ENCODE measurements around the gene IFITM10. TPM values are rescaled to one million over a fixed set of nuclear protein-coding genes. Genes with fewer than 3 reads are reported as not detected.
A peak's percentile ranks its signal among the peaks of the same experiment; 100 is the strongest.

Gene IFITM10
- total and polyA plus RNA-seq, 7 experiments from 2014 or later, result 1.4 to 16.0 (median 2.1) TPM; not detected in 2

- peaks cover 0 to 2% (median 0%) of the 10 kb centered on the region in 11 donors for H3K9me3 Mint-ChIP-seq
- no peaks in the 10 kb centered on the region for H3K36me3 Mint-ChIP-seq
- Histone ChIP-seq H3K4me3 (ENCODE audit: low read length) (no peak overlapping the region), H3K27ac (ENCODE audit: low read depth, low read length) (no peak overlapping the region), H3K36me3 (ENCODE audit: control insufficient read depth in 2 of 3, insufficient read depth in 3 of 3, low read length in 3 of 3) (no peaks in the 10 kb centered on the region), H3K9me3 (ENCODE audit: control insufficient read depth in 2 of 3, low read length in 3 of 3) (no peaks in the 10 kb centered on the region), H3K27me3 (ENCODE audit: control insufficient read depth in 2 of 2, insufficient read depth in 2 of 2, low read length in 2 of 2) (no peaks in the 10 kb centered on the region), H3K4me1 (ENCODE audit: control insufficient read depth in 2 of 2, insufficient read depth in 2 of 2, low read length in 2 of 2) (no peaks in the 10 kb centered on the region)
- DNase-seq (no peak), ATAC-seq (no peak)
- peaks cover 0 to 29% (median 3%) of the 10 kb centered on the region in 7 donors for H3K4me1 Mint-ChIP-seq
- H3K4me3 Mint-ChIP-seq, result no peak overlapping the region
- POLR2A ChIA-PET, result no interaction called here
- H3K27me3 Mint-ChIP-seq, result peaks cover 0 to 16% (median 5%) of the 10 kb centered on the region in 5 donors
- CTCF ChIA-PET, result interaction anchor here (1.0 kb wide), 1 partner anchor 84 kb away, joined by 4 read pairs; no protein-coding TSS in a partner anchor
- intact Hi-C loops (cut with micrococcal nuclease), result no loop called here
- H3K27ac Mint-ChIP-seq, result no peak overlapping the region
Observed at GRCh38 chr11:1778141-1778911, 27.9 kb upstream of the IFITM10 start.

DNA sequence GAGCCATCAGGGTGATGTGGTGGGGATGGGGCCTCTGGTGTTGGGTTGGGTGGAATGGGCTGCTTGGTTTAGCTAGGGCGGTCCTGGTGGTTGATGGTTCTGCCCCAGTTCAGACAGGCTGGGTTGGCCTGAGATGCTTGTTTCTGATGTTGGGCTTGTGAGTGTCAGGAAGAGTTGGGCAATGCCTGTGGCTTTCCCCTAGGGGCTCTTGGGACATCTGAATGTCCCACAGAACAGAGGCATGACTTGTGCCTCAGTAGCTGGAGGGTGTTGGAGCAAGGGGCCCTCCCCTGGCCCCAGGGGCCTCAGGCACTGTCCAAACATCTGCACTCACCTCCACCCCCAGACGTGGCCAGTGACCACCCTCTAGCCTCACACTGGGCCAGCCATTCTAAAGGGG is 27.3 kb upstream of the IFITM10 start:
- CTCF ChIA-PET, result interaction anchor here (1.0 kb wide), 1 partner anchor 84 kb away, joined by 4 read pairs; no protein-coding TSS in a partner anchor
- ATAC-seq (peak; percentile 54), DNase-seq (no peak)
- Histone ChIP-seq H3K4me3 (ENCODE audit: low read length) (no peak overlapping the region), H3K27me3 (ENCODE audit: control insufficient read depth in 2 of 2, insufficient read depth in 2 of 2, low read length in 2 of 2) (no peaks in the 10 kb centered on the region), H3K4me1 (ENCODE audit: control insufficient read depth in 2 of 2, insufficient read depth in 2 of 2, low read length in 2 of 2) (peaks cover under 1% of the 10 kb centered on the region in 2 donors), H3K27ac (ENCODE audit: low read depth, low read length) (no peak overlapping the region), H3K36me3 (ENCODE audit: control insufficient read depth in 2 of 3, insufficient read depth in 3 of 3, low read length in 3 of 3) (no peaks in the 10 kb centered on the region), H3K9me3 (ENCODE audit: control insufficient read depth in 2 of 3, low read length in 3 of 3) (no peaks in the 10 kb centered on the region)
- Mint-ChIP-seq H3K9me3 (peaks cover 0 to 2% (median 0%) of the 10 kb centered on the region in 11 donors), H3K27ac (no peak overlapping the region), H3K4me1 (peaks cover 0 to 31% (median 5%) of the 10 kb centered on the region in 7 donors), H3K36me3 (no peaks in the 10 kb centered on the region), H3K4me3 (peak overlapping the region in 1 of 10 donors; percentile 20), H3K27me3 (peaks cover 0 to 16% (median 5%) of the 10 kb centered on the region in 5 donors)
- intact Hi-C loops (cut with micrococcal nuclease), result no loop called here
- POLR2A ChIA-PET, result no interaction called here

DNA sequence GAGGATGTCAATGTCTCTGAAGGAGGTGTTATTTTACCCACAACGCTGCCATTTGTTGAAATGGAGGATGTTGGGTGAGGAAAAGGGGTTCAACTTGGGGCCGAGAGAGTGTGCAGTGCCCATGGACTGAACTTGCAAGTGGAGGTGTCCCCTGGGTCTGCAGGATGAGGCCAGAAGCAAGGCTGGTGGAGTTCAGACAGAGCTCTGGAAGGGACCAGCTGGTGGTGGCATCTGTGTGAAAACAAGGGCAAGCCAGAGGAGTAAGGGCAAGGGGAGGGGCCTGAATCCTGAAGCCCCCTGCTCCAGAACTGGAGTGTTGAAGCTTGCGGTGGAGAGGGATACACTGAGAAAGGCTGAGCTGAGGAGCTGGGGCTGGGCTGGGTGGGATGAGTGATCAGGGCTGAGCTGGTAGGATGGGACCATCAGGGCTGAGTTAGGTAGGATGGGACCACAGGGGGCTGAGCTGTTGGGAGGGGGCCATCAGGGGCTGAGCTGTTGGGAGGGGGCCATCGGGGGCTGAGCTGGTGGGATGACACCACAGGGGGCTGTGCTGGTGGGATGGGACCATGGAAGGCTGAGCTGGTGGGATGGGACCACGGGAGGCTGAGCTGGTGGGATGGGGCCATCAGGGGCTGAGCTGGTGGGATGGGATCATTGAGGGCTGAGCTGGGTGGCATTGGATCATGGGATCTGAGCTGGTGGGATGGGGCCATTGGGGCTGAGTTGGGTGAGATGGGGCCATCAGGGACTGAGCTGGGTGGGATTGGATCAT is 26.7 kb upstream of the IFITM10 start:
- peaks cover 0 to 16% (median 5%) of the 10 kb centered on the region in 5 donors for H3K27me3 Mint-ChIP-seq
- Histone ChIP-seq H3K9me3 (ENCODE audit: control insufficient read depth in 2 of 3, low read length in 3 of 3) (no peaks in the 10 kb centered on the region), H3K4me3 (ENCODE audit: low read length) (no peak overlapping the region), H3K4me1 (ENCODE audit: control insufficient read depth in 2 of 2, insufficient read depth in 2 of 2, low read length in 2 of 2) (peaks cover 6% of the 10 kb centered on the region in 2 donors), H3K27me3 (ENCODE audit: control insufficient read depth in 2 of 2, insufficient read depth in 2 of 2, low read length in 2 of 2) (no peaks in the 10 kb centered on the region), H3K36me3 (ENCODE audit: control insufficient read depth in 2 of 3, insufficient read depth in 3 of 3, low read length in 3 of 3) (no peaks in the 10 kb centered on the region), H3K27ac (ENCODE audit: low read depth, low read length) (no peak overlapping the region)
- H3K4me3 Mint-ChIP-seq, result peak overlapping the region in 1 of 10 donors; percentile 20
- ATAC-seq (no peak), DNase-seq (no peak)
- peak overlapping the region in 1 of 9 donors; percentile 59 for H3K27ac Mint-ChIP-seq
- H3K4me1 Mint-ChIP-seq, result peaks cover 4 to 34% (median 9%) of the 10 kb centered on the region in 7 donors
- CTCF ChIA-PET, result interaction anchor here (0.6 to 1.0 kb wide), 2 partner anchors 80 to 83 kb away, joined by 4 to 5 read pairs; partner anchors contain the start of gene KRTAP5-6
- intact Hi-C loops (cut with micrococcal nuclease), result no loop called here
- H3K36me3 Mint-ChIP-seq, result no peaks in the 10 kb centered on the region
- POLR2A ChIA-PET, result no interaction called here
- H3K9me3 Mint-ChIP-seq, result peaks cover 0 to 2% (median 0%) of the 10 kb centered on the region in 11 donors

GRCh38 chr11:1776331-1776851 is 26.0 kb upstream of the IFITM10 start:
- Mint-ChIP-seq H3K27me3 (peaks cover 0 to 16% (median 5%) of the 10 kb centered on the region in 5 donors), H3K9me3 (peaks cover 0 to 2% (median 0%) of the 10 kb centered on the region in 11 donors), H3K36me3 (no peaks in the 10 kb centered on the region), H3K27ac (no peak overlapping the region), H3K4me1 (peaks cover 9 to 33% (median 13%) of the 10 kb centered on the region in 7 donors), H3K4me3 (no peak overlapping the region)
- no peak for ATAC-seq
- Histone ChIP-seq H3K9me3 (ENCODE audit: control insufficient read depth in 2 of 3, low read length in 3 of 3) (no peaks in the 10 kb centered on the region), H3K27me3 (ENCODE audit: control insufficient read depth in 2 of 2, insufficient read depth in 2 of 2, low read length in 2 of 2) (no peaks in the 10 kb centered on the region), H3K4me3 (ENCODE audit: low read length) (no peak overlapping the region), H3K36me3 (ENCODE audit: control insufficient read depth in 2 of 3, insufficient read depth in 3 of 3, low read length in 3 of 3) (no peaks in the 10 kb centered on the region), H3K4me1 (ENCODE audit: control insufficient read depth in 2 of 2, insufficient read depth in 2 of 2, low read length in 2 of 2) (peaks cover 6 to 10% of the 10 kb centered on the region in 2 donors), H3K27ac (ENCODE audit: low read depth, low read length) (no peak overlapping the region)
- POLR2A ChIA-PET, result no interaction called here
- CTCF ChIA-PET, result interaction anchor here (0.6 kb wide), 1 partner anchor 79 kb away, joined by 5 read pairs; the partner anchor contains the start of gene KRTAP5-6
- intact Hi-C loops (cut with micrococcal nuclease), result no loop called here
- no peak for DNase-seq

- Mint-ChIP-seq H3K4me3 (no peak overlapping the region), H3K27ac (peak overlapping the region in 1 of 9 donors; percentile 50), H3K9me3 (peaks cover 0 to 2% (median 0%) of the 10 kb centered on the region in 11 donors), H3K4me1 (peaks cover 9 to 31% (median 13%) of the 10 kb centered on the region in 7 donors), H3K27me3 (peaks cover 0 to 17% (median 5%) of the 10 kb centered on the region in 5 donors), H3K36me3 (peaks cover 0 to 1% (median 0%) of the 10 kb centered on the region in 5 donors)
- H3K27me3 ChIP-seq (ENCODE audit: control insufficient read depth in 2 of 2, insufficient read depth in 2 of 2, low read length in 2 of 2), result no peaks in the 10 kb centered on the region
- no peaks in the 10 kb centered on the region for H3K9me3 ChIP-seq (ENCODE audit: control insufficient read depth in 2 of 3, low read length in 3 of 3)
- H3K27ac ChIP-seq (ENCODE audit: low read depth, low read length), result no peak overlapping the region
- ATAC-seq (no peak), DNase-seq (no peak)
- peaks cover 6 to 10% of the 10 kb centered on the region in 2 donors for H3K4me1 ChIP-seq (ENCODE audit: control insufficient read depth in 2 of 2, insufficient read depth in 2 of 2, low read length in 2 of 2)
- POLR2A ChIA-PET, result no interaction called here
- intact Hi-C loops (cut with micrococcal nuclease), result no loop called here
- no peak overlapping the region for H3K4me3 ChIP-seq (ENCODE audit: low read length)
- no peaks in the 10 kb centered on the region for H3K36me3 ChIP-seq (ENCODE audit: control insufficient read depth in 2 of 3, insufficient read depth in 3 of 3, low read length in 3 of 3)
- CTCF ChIA-PET, result no interaction called here
Observed at GRCh38 chr11:1774886-1775285, 24.5 kb upstream of the IFITM10 start.

DNA sequence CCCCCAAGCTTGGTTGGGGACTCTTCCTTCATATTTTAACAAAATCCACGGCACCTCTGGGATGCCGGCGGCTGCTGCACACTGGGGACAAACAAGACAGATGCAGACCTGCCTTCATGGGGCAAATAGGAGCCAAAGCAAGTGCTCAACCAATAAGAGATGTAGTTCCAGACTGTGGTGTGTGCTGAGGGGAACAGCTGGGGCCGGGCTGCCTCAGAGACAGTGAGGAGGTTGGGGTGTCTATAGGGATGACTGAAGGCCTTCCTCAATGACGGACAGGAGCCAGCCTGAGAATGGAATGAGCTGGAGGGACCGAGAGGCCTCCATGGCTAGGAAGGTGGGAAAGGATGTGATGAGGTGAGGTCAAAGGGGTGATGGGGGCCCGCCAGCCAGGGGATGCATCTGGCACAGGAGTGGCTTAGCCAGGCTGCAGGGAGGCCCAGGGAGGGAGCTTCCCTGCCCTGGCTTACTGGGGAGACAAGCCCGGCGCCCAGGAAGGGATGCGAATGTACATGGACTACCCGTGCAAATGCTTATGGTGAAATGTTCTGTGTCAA is 23.7 kb upstream of the IFITM10 start:
- peaks cover 6 to 10% of the 10 kb centered on the region in 2 donors for H3K4me1 ChIP-seq (ENCODE audit: control insufficient read depth in 2 of 2, insufficient read depth in 2 of 2, low read length in 2 of 2)
- ChIA-PET POLR2A (no interaction called here), CTCF (interaction anchor here (1.3 kb wide), 1 partner anchor 59 kb away, joined by 3 read pairs; no protein-coding TSS in a partner anchor)

More for the DNA sequence above, 23.7 kb upstream of the IFITM10 start:
- no peak for ATAC-seq
- no peak overlapping the region for H3K27ac ChIP-seq (ENCODE audit: low read depth, low read length)
- Mint-ChIP-seq H3K4me3 (peak overlapping the region in 1 of 10 donors; percentile 27), H3K27me3 (peaks cover 0 to 17% (median 5%) of the 10 kb centered on the region in 5 donors), H3K27ac (peak overlapping the region in 2 of 9 donors; percentile 38 to 50), H3K9me3 (peaks cover 0 to 2% (median 0%) of the 10 kb centered on the region in 11 donors), H3K36me3 (peaks cover 0 to 1% (median 0%) of the 10 kb centered on the region in 5 donors), H3K4me1 (peaks cover 9 to 33% (median 13%) of the 10 kb centered on the region in 7 donors)
- H3K9me3 ChIP-seq (ENCODE audit: control insufficient read depth in 2 of 3, low read length in 3 of 3), result no peaks in the 10 kb centered on the region
- no peaks in the 10 kb centered on the region for H3K36me3 ChIP-seq (ENCODE audit: control insufficient read depth in 2 of 3, insufficient read depth in 3 of 3, low read length in 3 of 3)
- intact Hi-C loops (cut with micrococcal nuclease), result no loop called here
- H3K27me3 ChIP-seq (ENCODE audit: control insufficient read depth in 2 of 2, insufficient read depth in 2 of 2, low read length in 2 of 2), result no peaks in the 10 kb centered on the region
- no peak for DNase-seq
- H3K4me3 ChIP-seq (ENCODE audit: low read length), result no peak overlapping the region

All from naive thymus-derived CD4-positive, alpha-beta T cell (primary cell).